Lung (tissue), 12 donors: Measurements from ENCODE around the gene KCNQ5. TPM values are rescaled to one million over a fixed set of nuclear protein-coding genes. Genes with fewer than 3 reads are reported as not detected.

Source experiments
- ATAC-seq: fragments of 200-7000 bp; cut with Tn5 transposase; one replicate; pipeline ENCODE4 v1.9.1; 2020; ENCODE audit warnings: moderate number of reproducible peaks; ENCODE audit not compliant: insufficient read depth, low FRiP score
- DNase-seq, 3 donors: peaks; one replicate each; pipeline ENCODE4 v3.0.0-alpha.2; 2013 to 2017
- H3K27ac ChIP-seq, 2 donors: one replicate each; pipeline ENCODE4 v1.5.1; 2013; ENCODE audit warnings: mild to moderate bottlenecking in 2 of 2, moderate library complexity in 2 of 2, control low read depth in 1 of 2, inconsistent platforms in 1 of 2, low read depth in 1 of 2, low read length in 1 of 2
- H3K27me3 ChIP-seq, 3 donors: one replicate each; pipeline ENCODE4 v1.5.1; 2013; ENCODE audit warnings: low read length in 2 of 3; ENCODE audit not compliant: control insufficient read depth in 3 of 3, insufficient read depth in 3 of 3
- H3K36me3 ChIP-seq, 4 donors: one replicate each; pipeline ENCODE4 v1.5.1; 2013; ENCODE audit warnings: low read length in 4 of 4, mild to moderate bottlenecking in 1 of 4, moderate library complexity in 1 of 4; ENCODE audit not compliant: control insufficient read depth in 4 of 4, insufficient read depth in 4 of 4
- H3K4me1 ChIP-seq, 5 donors: one replicate each; pipeline ENCODE4 v1.5.1; 2013; ENCODE audit warnings: low read length in 5 of 5, mild to moderate bottlenecking in 2 of 5, moderate library complexity in 1 of 5; ENCODE audit not compliant: control insufficient read depth in 5 of 5, insufficient read depth in 5 of 5
- H3K4me3 ChIP-seq: one replicate; pipeline ENCODE4 v1.5.1; 2013; ENCODE audit warnings: mild to moderate bottlenecking, control low read depth, moderate library complexity
- H3K9ac ChIP-seq, 2 donors: one replicate each; pipeline ENCODE4 v1.5.1; 2013; ENCODE audit warnings: low read length in 2 of 2, control low read depth in 1 of 2; ENCODE audit not compliant: insufficient read depth in 1 of 2
- H3K9me3 ChIP-seq, 4 donors: one replicate each; pipeline ENCODE4 v1.5.1; 2013; ENCODE audit warnings: low read length in 3 of 4, mild to moderate bottlenecking in 1 of 4, moderate library complexity in 1 of 4; ENCODE audit not compliant: control insufficient read depth in 4 of 4, insufficient read depth in 3 of 4
- CTCF ChIP-seq: IDR thresholded peaks from 2 replicates; pipeline ENCODE4 v1.5.1; 2012; ENCODE audit warnings: mild to moderate bottlenecking; ENCODE audit errors: control extremely low read depth, extremely low read depth
- WGBS, 2 donors: extraction: QIAGEN DNeasy Blood & Tissue Kit; methylation state at CpG; one replicate each; pipeline ENCODE4 v1.1.7; 2013; 5-methylcytosine and 5-hydroxymethylcytosine counted together
- polyA plus RNA-seq, 2 donors: library from polyadenylated mRNA; stranded (reverse); fragments of 200-250 nt; gene quantifications; one replicate each; pipeline ENCODE4 v1.2.1, GENCODE V29; 2013
- total RNA-seq, 2 donors: library from RNA; depleted of rRNA in 1 of 2; stranded (reverse); fragments of >200 nt in 1 of 2; gene quantifications; one replicate each; pipeline ENCODE4 v1.2.1, GENCODE V29; 2014 to 2021
- donor health status: control.
- donor health status: control.
- donor health status: Bipolar disorder and iron deficiency.
- donor health status: healthy.
- donor health status: DM: yes; HTN: yes; CAD: no.

KCNQ5 gene
- total and polyA plus RNA-seq, 4 donors, result 0.12 to 5.7 (median 0.46) TPM

- DNase-seq, result no peak
- Histone ChIP-seq H3K27me3 (no peaks in the 10 kb centered on the region), H3K4me1 (no peaks in the 10 kb centered on the region), H3K36me3 (no peaks in the 10 kb centered on the region), H3K27ac (no peak overlapping the region), H3K9ac (no peak overlapping the region), H3K4me3 (no peak overlapping the region), H3K9me3 (no peaks in the 10 kb centered on the region)
- no peak for TF ChIP-seq CTCF
- WGBS, 2 donors, result 73 to 89% methylated on average over 9 of the region's 9 CpGs
- no peak for ATAC-seq
These were observed 409.2 kb downstream of the KCNQ5 start for GRCh38 chr6:73030791-73031782.

GRCh38 chr6:73032586-73032985, 410.7 kb downstream of the KCNQ5 start:
- 84 to 93% methylated on average over 2 of the region's 2 CpGs for WGBS, 2 donors
- no peak for ATAC-seq

GRCh38 chr6:73036689-73037088, 414.8 kb downstream of the KCNQ5 start:
- H3K4me1 ChIP-seq, result no peaks in the 10 kb centered on the region
- DNase-seq (no peak), ATAC-seq (no peak)
- H3K9ac ChIP-seq, result no peak overlapping the region
- no peaks in the 10 kb centered on the region for H3K36me3 ChIP-seq
- TF ChIP-seq CTCF, result no peak
- no peak overlapping the region for H3K4me3 ChIP-seq
- WGBS, 2 donors, result 85 to 94% methylated on average over 4 of the region's 4 CpGs
- H3K27me3 ChIP-seq, result no peaks in the 10 kb centered on the region
- no peak overlapping the region for H3K27ac ChIP-seq
- H3K9me3 ChIP-seq, result no peaks in the 10 kb centered on the region

More at GRCh38 chr6:73032586-73032985, 410.7 kb downstream of the KCNQ5 start:
- Histone ChIP-seq H3K4me1 (no peaks in the 10 kb centered on the region), H3K9ac (no peak overlapping the region), H3K9me3 (no peaks in the 10 kb centered on the region), H3K4me3 (no peak overlapping the region), H3K36me3 (no peaks in the 10 kb centered on the region), H3K27ac (no peak overlapping the region), H3K27me3 (no peaks in the 10 kb centered on the region)
- TF ChIP-seq CTCF, result no peak
- DNase-seq, result no peak
